Epithelial cell of esophagus (primary cell): Measurements from ENCODE around the gene ZNF532.
"Not testable (repeated sequence)": the region's sequence is repeated elsewhere in the genome, so short reads cannot be mapped to it uniquely, and the experiment has no call there.

ENCODE experiments used
- DNase-seq: peaks from one replicate; pipeline ENCODE4 v3.0.0; 2010; ENCODE audit warnings: low read depth
- H3K4me3 ChIP-seq: 2 replicates; pipeline ENCODE4 v1.5.1; 2011; ENCODE audit warnings: mild to moderate bottlenecking, low read length, control low read depth
- CTCF ChIP-seq: IDR thresholded peaks from 2 replicates; pipeline ENCODE4 v1.5.1; 2011; ENCODE audit warnings: low read depth, mild to moderate bottlenecking, low read length, control low read depth, inconsistent platforms; ENCODE audit not compliant: insufficient read depth; ENCODE audit errors: missing control alignments

The ZNF532 gene

GRCh38 chr18:58909521-58909920, 44.8 kb downstream of the ZNF532 start:
- H3K4me3 ChIP-seq, result no peak overlapping the region
- no peak for DNase-seq
- no peak for TF ChIP-seq CTCF

DNA sequence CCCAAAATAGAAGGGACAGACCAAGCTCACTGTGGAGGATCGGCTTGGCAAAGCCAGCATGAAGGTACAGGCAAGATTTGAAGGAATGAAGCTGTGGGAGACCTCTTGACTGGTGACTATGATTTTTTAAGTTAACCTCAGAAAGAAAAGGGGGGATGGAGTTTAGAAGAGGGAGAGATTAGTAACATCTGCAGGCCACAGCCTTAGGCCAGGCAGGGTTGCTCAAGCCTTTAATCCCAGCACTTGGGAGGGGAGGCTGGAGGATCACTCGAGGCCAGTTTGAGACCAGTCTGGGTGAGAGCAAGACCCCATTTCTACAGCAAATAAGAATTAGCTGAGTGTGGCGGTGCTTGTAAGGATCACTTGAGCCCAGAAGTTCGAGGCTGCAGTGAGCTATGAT, 46.6 kb downstream of the ZNF532 start:
- DNase-seq, result no peak
- H3K4me3 ChIP-seq, result no peak overlapping the region
- TF ChIP-seq CTCF, result no peak

- no peak for TF ChIP-seq CTCF
- DNase-seq, result no peak
- no peak overlapping the region for H3K4me3 ChIP-seq
Measured at GRCh38 chr18:58911766-58912165, 47.1 kb downstream of the ZNF532 start.

DNA sequence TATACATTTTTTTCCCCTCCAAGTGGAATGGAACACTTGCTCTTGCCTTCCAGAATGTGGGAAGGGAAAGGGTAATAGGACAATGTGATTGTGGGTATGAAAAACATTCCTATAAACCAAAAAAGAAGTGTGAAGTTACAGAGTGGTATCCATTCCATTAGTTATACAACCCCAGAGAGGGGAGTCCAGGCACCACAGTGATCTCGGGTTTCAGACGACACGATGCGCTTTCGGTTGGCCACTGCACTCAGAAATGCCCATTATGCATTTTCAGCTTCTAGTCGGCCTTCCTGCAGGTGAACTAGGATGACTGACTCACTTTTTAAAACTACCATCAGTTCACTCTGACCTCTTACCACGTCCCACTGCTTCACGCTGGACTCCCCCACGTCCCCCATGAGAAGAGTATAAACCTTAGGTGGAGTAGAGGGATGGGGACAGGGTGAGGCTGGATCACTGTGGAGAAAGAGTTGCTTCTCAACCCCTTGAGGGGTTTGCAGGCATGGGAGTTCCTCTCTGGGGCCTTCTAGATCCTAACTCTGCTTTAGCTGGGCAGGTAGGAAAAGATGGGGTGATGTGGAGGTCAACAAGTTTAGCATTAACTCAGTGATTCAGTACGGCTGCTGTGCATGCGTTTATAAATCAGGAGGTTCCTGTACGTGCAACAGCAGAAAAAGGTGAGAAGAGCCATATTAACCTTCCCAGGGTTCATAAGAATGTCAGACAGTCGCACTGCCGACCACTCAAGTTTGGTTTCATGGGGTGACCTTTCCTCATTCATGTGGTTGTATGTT, 50.5 kb downstream of the ZNF532 start:
- no peak overlapping the region for H3K4me3 ChIP-seq
- DNase-seq, result no peak
- TF ChIP-seq CTCF, result no peak

DNA sequence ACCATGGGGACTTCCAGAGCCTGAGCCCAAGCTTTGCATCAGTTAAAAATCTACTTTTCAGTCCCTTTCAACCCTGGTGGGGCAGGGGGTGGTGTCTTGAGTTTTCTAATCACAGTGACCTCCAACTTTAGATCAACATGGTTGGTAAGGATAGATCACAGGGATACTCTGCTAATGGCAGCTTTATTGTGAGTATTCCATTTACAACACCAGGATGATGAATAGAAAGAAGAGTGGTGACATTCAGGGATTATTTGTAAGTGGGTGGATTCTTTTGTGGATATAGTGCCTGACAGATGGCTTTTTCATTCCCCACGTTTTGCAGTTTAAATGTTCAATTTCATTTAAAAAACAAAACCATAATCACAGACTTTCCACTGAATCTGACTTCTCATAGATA, 51.3 kb downstream of the ZNF532 start:
- H3K4me3 ChIP-seq, result no peak overlapping the region
- TF ChIP-seq CTCF, result no peak
- DNase-seq, result no peak

- DNase-seq, H3K4me3 ChIP-seq: not testable (repeated sequence)
Measured at GRCh38 chr18:58919934-58920333, 55.3 kb downstream of the ZNF532 start.

DNA sequence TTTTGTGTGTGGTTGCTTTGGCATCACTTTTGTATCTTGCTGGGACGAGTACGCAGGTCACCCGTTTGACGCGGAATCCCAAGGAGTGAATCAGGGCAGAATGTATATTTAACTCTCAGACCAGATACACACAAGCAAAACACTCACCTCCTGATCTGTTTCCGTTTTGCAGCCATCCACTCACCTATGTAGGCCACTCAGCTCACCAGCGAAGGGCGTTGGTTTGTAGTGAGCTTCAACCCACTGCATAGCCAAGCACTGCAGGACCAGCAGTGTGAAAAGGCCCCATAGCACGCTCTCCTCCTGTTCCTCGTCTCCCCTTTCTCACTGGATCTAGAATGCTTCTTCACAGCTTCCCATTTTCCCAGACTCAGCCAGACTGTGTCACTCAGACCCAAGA, 58.3 kb downstream of the ZNF532 start:
- H3K4me3 ChIP-seq, result no peak overlapping the region
- no peak for DNase-seq
- no peak for TF ChIP-seq CTCF
